ENCODE measurements around the gene NOL4L. TPM values are rescaled to one million over a fixed set of nuclear protein-coding genes. Genes with fewer than 3 reads are reported as not detected.

The NOL4L gene
- total and polyA plus RNA-seq, 2 donors (not counting 3 experiments of a cell fraction or from before 2014, with no cell fraction given) = 55.2 to 79.6 TPM

DNA sequence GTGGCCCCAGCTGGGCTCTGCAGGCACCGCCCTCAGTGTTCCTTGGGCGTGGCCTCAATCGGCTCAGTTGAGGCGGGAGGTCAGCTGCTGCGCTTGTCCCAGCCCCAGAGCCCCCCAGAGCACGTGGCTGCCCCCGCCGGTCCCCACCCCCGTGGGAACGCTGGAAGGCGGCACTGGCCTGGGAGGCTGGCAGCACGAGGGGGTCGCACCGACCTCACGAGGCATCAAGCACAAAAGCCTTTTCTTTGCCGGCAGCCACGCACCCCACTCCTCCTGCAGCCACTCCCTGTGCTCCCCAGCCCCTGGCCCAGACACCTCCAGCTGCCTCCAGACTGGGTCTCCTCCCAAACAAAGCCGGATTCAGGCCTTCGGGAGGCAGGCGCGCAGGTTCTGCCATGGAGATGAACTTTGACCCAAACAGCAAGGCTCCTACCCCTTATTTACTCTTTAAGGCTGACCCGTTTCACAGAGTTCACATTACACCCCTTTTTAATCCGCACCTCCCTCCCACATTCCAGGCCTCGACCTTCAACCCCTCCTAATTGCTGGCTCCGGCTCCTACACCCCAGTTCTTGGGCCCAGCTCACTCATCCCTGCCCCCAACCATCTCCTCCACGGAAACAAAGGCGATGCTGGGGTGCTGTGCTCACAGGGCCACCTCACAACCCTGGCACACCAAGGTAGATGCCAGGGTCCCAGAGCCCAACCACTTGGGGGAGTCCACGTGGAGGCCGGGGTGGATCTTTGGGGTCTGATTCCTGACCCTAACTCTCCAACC, 111.7 kb downstream of the NOL4L start:
- TF ChIP-seq JUN (IDR thresholded peaks at IDR 0.05; ENCODE audit: borderline replicate concordance, insufficient read depth, insufficient read length, low read depth) = no peak
- TF ChIP-seq MAX (IDR thresholded peaks at IDR 0.05; ENCODE audit: insufficient read depth, insufficient read length) = peak; percentile 6
- peak; percentile 41 for TF ChIP-seq POLR2AphosphoS5 (IDR thresholded peaks at IDR 0.05; ENCODE audit: insufficient read depth, low read depth, low read length)
- peak; percentile 15 for TF ChIP-seq MYC (IDR thresholded peaks at IDR 0.05; ENCODE audit: low read depth, low read length)
- H3K9ac ChIP-seq (replicated peaks; ENCODE audit: extremely low read depth, insufficient read depth, low read length) = peak overlapping the region; percentile 72
- ChIA-PET POLR2A (no interaction called here), CTCF (interaction anchor here (0.9 to 3.7 kb wide), 4 partner anchors 7 to 179 kb away, joined by 3 to 34 read pairs (median 6); no protein-coding TSS in a partner anchor)
- peak; percentile 88 for FAIRE-seq
- H3K4me1 ChIP-seq (ENCODE audit: control insufficient read depth, extremely low read depth, insufficient read depth, low read length) = peaks cover 94% of the 10 kb centered on the region
- H4K20me1 ChIP-seq (replicated peaks; ENCODE audit: control insufficient read depth, extremely low read depth, insufficient read depth, low read length) = no peaks in the 10 kb centered on the region
- H3K4me2 ChIP-seq (ENCODE audit: insufficient read depth, low read length) = peak overlapping the region; percentile 64
- H3K9me3 ChIP-seq (replicated peaks; ENCODE audit: control insufficient read depth, insufficient read depth, low read length) = no peaks in the 10 kb centered on the region
- DNase-seq (ENCODE audit: low read depth, low spot score) = no peak
- dilution Hi-C loops (cut with MboI; ENCODE audit: extremely low pct_ligation_motif_present, low sequenced_read_pairs) = no loop called here
- H2AFZ ChIP-seq (ENCODE audit: low read depth, low read length) = no peak overlapping the region
- H3K4me3 ChIP-seq (replicated peaks in 1 of 3; ENCODE audit: insufficient read depth in 1 of 3, low read depth in 1 of 3, low read length in 3 of 3) = peak overlapping the region; percentile 24 to 61 (median 30)
- intact Hi-C loops (cut with micrococcal nuclease) = loop anchor here (2.0 kb wide), 1 partner anchor 179 kb away; no protein-coding TSS in a partner anchor
- H3K36me3 ChIP-seq (ENCODE audit: control insufficient read depth in 2 of 2, extremely low read depth in 1 of 2, insufficient read depth in 2 of 2, low read length in 2 of 2) = peaks cover 12 to 16% of the 10 kb centered on the region in 2 experiments
- no peaks in the 10 kb centered on the region for H3K27me3 ChIP-seq (ENCODE audit: control insufficient read depth in 2 of 2, insufficient read depth in 2 of 2, low read length in 2 of 2)
- BruUV-seq (replicated peaks) = TSS peak; percentile 32
- H3K27ac ChIP-seq (ENCODE audit: insufficient read depth, low read depth, low read length) = peak overlapping the region; percentile 94
- H3K79me2 ChIP-seq (ENCODE audit: control insufficient read depth, insufficient read depth, low read length) = peaks cover 94% of the 10 kb centered on the region
- H3K9me1 ChIP-seq (replicated peaks; ENCODE audit: control insufficient read depth, extremely low read depth, insufficient read depth, low read length) = no peaks in the 10 kb centered on the region

- H3K9ac ChIP-seq (replicated peaks; ENCODE audit: extremely low read depth, insufficient read depth, low read length) = peak overlapping the region; percentile 45
- H3K4me1 ChIP-seq (ENCODE audit: control insufficient read depth, extremely low read depth, insufficient read depth, low read length) = peaks cover 94% of the 10 kb centered on the region
- H3K9me1 ChIP-seq (replicated peaks; ENCODE audit: control insufficient read depth, extremely low read depth, insufficient read depth, low read length) = no peaks in the 10 kb centered on the region
- H3K36me3 ChIP-seq (ENCODE audit: control insufficient read depth in 2 of 2, extremely low read depth in 1 of 2, insufficient read depth in 2 of 2, low read length in 2 of 2) = peaks cover 12 to 16% of the 10 kb centered on the region in 2 experiments
- ChIA-PET CTCF (interaction anchor here (0.9 to 2.4 kb wide), 4 partner anchors 12 to 180 kb away, joined by 3 to 24 read pairs (median 10); no protein-coding TSS in a partner anchor), POLR2A (no interaction called here)
- H3K79me2 ChIP-seq (ENCODE audit: control insufficient read depth, insufficient read depth, low read length) = peaks cover 94% of the 10 kb centered on the region
- TF ChIP-seq POLR2A (IDR thresholded peaks at IDR 0.05; ENCODE audit: low read depth, low read length) (peak; percentile 29), POLR2AphosphoS5 (IDR thresholded peaks at IDR 0.05; ENCODE audit: insufficient read depth, low read depth, low read length) (no peak)
- H3K27ac ChIP-seq (ENCODE audit: insufficient read depth, low read depth, low read length) = peak overlapping the region; percentile 94
- BruUV-seq (replicated peaks) = no TSS peak
- H3K27me3 ChIP-seq (ENCODE audit: control insufficient read depth in 2 of 2, insufficient read depth in 2 of 2, low read length in 2 of 2) = no peaks in the 10 kb centered on the region
- FAIRE-seq (no peak), DNase-seq (ENCODE audit: low read depth, low spot score) (no peak)
- peak overlapping the region in 1 of 3 experiments; percentile 34 for H3K4me3 ChIP-seq (replicated peaks in 1 of 3; ENCODE audit: insufficient read depth in 1 of 3, low read depth in 1 of 3, low read length in 3 of 3)
- no peaks in the 10 kb centered on the region for H3K9me3 ChIP-seq (replicated peaks; ENCODE audit: control insufficient read depth, insufficient read depth, low read length)
- H4K20me1 ChIP-seq (replicated peaks; ENCODE audit: control insufficient read depth, extremely low read depth, insufficient read depth, low read length) = no peaks in the 10 kb centered on the region
- intact Hi-C loops (cut with micrococcal nuclease) (no loop called here), dilution Hi-C loops (cut with MboI; ENCODE audit: extremely low pct_ligation_motif_present, low sequenced_read_pairs) (no loop called here)
- H3K4me2 ChIP-seq (ENCODE audit: insufficient read depth, low read length) = peak overlapping the region; percentile 64
- H2AFZ ChIP-seq (ENCODE audit: low read depth, low read length) = no peak overlapping the region
Observed at GRCh38 chr20:32472581-32473207, 112.4 kb downstream of the NOL4L start.

Data from endothelial cell of umbilical vein (primary cell).